Natural killer cell (primary cell): ENCODE measurements around the gene RRAS. TPM values are rescaled to one million over a fixed set of nuclear protein-coding genes. Genes with fewer than 3 reads are reported as not detected.

Source experiments
- ATAC-seq, 3 donors: fragments of 150-1000 bp in 2 of 3; fragments of 200-7000 bp in 1 of 3; cut with Tn5 transposase; 1 replicate in 1 of 3; 2 replicates in 2 of 3; pipeline ENCODE4 v1.10.0; 2021; ENCODE audit warnings: mild to moderate bottlenecking in 2 of 3, moderate library complexity in 2 of 3
- DNase-seq, 2 donors: peaks; one replicate each; pipeline versions ENCODE4 v3.0.0 to v3.0.0-alpha.2; 2013 to 2021; ENCODE audit warnings: mixed read lengths in 1 of 2
- H3K27ac ChIP-seq: one replicate; pipeline ENCODE4 v1.5.1; 2013; ENCODE audit warnings: mild to moderate bottlenecking, low read length
- H3K27me3 ChIP-seq: one replicate; pipeline ENCODE4 v1.6.1; 2013; ENCODE audit warnings: low read length; ENCODE audit not compliant: control insufficient read depth, insufficient read depth
- H3K36me3 ChIP-seq: one replicate; pipeline ENCODE4 v1.6.1; 2013; ENCODE audit warnings: low read length; ENCODE audit not compliant: control insufficient read depth, insufficient read depth
- H3K4me1 ChIP-seq: one replicate; pipeline ENCODE4 v1.6.1; 2013; ENCODE audit warnings: low read length; ENCODE audit not compliant: control insufficient read depth, insufficient read depth
- H3K4me3 ChIP-seq: one replicate; pipeline ENCODE4 v1.5.1; 2013; ENCODE audit warnings: low read length
- H3K9me3 ChIP-seq: one replicate; pipeline ENCODE4 v1.6.1; 2013; ENCODE audit warnings: low read length; ENCODE audit not compliant: control insufficient read depth, insufficient read depth
- H3K27ac Mint-ChIP-seq, 2 donors: one replicate each; pipeline ENCODE4 v1.8.0; 2022; ENCODE audit warnings: mild to moderate bottlenecking in 2 of 2, mixed read lengths in 2 of 2, moderate library complexity in 1 of 2
- H3K27me3 Mint-ChIP-seq, 2 donors: one replicate each; pipeline ENCODE4 v1.8.0; 2022; ENCODE audit warnings: low read depth in 2 of 2, mixed read lengths in 2 of 2
- H3K36me3 Mint-ChIP-seq: one replicate; pipeline ENCODE4 v1.8.0; 2022; ENCODE audit warnings: mixed read lengths
- H3K4me1 Mint-ChIP-seq, 2 donors: one replicate each; pipeline ENCODE4 v1.8.0; 2022; ENCODE audit warnings: mixed read lengths in 2 of 2
- H3K4me3 Mint-ChIP-seq: one replicate; pipeline ENCODE4 v1.8.0; 2022; ENCODE audit warnings: mild to moderate bottlenecking, moderate library complexity, mixed read lengths
- H3K9me3 Mint-ChIP-seq, 2 donors: one replicate each; pipeline ENCODE4 v1.8.0; 2022; ENCODE audit warnings: mixed read lengths in 2 of 2
- WGBS: methylation state at CpG from one replicate; pipeline ENCODE4 v1.1.7; 2013; ENCODE audit warnings: missing lambda C conversion rate; ENCODE audit not compliant: insufficient coverage; 5-methylcytosine and 5-hydroxymethylcytosine counted together
- intact Hi-C: fragments of 100-400 bp; cut with micrococcal nuclease; formaldehyde crosslinking; loops from one replicate; pipeline ENCODE4 v1.14.2; 2022
- total RNA-seq, 4 donors: library from RNA; stranded (reverse); fragments of 120-200 nt in 1 of 4; gene quantifications; one replicate each; pipeline versions ENCODE4 v1.2.3 to v1.2.4, GENCODE V29; 2013 to 2022
- TF ChIP-seq, protein P1 (sequence below): fragments of 200-600 bp; IDR thresholded peaks from one replicate; pipeline ENCODE4 v1.8.0; 2022; ENCODE audit warnings: antibody characterized with exemption

The RRAS gene
- total RNA-seq, 3 donors from 2014 or later (not counting 1 experiment from before 2014, with no cell fraction given) = 2.0 to 7.7 (median 5.9) TPM

DNA sequence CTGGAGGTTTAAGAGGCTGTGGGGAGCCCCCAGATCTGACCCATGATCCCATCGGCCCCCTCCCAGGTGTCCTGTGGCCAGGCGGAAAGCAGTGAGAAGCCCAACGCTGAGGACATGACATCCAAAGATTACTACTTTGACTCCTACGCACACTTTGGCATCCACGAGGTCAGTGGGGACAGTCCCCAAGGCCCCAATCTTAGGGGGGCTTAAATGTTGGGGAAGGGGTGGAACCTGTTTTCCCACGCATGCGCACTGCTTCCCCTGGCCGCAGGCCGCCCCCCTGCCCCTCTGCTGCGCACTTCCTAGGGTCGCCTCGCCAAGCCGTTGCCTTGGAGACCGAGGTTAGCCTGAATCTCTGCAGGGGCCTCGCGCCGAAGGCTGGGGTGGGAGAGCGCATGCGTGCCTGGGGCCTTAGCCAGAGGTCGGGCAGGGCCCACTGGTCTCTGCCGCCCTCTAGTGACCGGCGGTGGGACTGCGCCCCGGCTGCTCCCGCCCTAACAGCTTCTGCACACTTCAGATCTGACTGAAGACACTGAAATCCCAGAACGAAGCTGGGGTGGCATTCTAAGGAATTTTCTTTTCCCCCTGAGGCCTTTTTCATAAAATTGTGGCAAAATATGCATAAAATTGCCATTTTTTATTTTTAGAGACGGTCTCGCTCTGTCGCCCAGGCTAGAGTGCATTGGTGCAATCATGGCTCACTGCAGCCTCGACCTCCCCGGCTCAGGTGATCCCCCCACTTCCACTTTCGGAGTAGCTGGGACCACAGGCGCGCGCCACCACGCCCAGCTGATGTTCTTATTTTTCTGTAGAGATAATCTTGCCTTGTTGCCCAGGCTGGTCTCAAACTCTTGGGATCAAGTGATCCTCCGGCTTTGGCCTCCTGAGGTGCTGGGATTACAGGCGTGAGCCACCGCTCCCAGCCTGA, 40.7 kb upstream of the RRAS start:
- Histone ChIP-seq H3K9me3 (no peaks in the 10 kb centered on the region), H3K4me3 (no peak overlapping the region), H3K36me3 (peaks cover 35% of the 10 kb centered on the region), H3K27me3 (no peaks in the 10 kb centered on the region), H3K27ac (peak overlapping the region; percentile 47), H3K4me1 (peaks cover 35% of the 10 kb centered on the region)
- Mint-ChIP-seq H3K27ac (peak overlapping the region; percentile 98 to 99), H3K27me3 (no peaks in the 10 kb centered on the region), H3K9me3 (no peaks in the 10 kb centered on the region), H3K36me3 (no peaks in the 10 kb centered on the region), H3K4me3 (peak overlapping the region; percentile 37), H3K4me1 (peaks cover 25 to 46% of the 10 kb centered on the region in 2 donors)
- WGBS = 37% methylated on average over 40 of the region's 40 CpGs
- DNase-seq (peak; percentile 96 to 97), ATAC-seq (peak; percentile 17 to 55 (median 19))
- intact Hi-C loops = loop anchor here (1.0 to 2.0 kb wide), 5 partner anchors 16 to 454 kb away; partner anchors contain the start of genes BCL2L12 and IRF3
- TF ChIP-seq, protein P1, sequence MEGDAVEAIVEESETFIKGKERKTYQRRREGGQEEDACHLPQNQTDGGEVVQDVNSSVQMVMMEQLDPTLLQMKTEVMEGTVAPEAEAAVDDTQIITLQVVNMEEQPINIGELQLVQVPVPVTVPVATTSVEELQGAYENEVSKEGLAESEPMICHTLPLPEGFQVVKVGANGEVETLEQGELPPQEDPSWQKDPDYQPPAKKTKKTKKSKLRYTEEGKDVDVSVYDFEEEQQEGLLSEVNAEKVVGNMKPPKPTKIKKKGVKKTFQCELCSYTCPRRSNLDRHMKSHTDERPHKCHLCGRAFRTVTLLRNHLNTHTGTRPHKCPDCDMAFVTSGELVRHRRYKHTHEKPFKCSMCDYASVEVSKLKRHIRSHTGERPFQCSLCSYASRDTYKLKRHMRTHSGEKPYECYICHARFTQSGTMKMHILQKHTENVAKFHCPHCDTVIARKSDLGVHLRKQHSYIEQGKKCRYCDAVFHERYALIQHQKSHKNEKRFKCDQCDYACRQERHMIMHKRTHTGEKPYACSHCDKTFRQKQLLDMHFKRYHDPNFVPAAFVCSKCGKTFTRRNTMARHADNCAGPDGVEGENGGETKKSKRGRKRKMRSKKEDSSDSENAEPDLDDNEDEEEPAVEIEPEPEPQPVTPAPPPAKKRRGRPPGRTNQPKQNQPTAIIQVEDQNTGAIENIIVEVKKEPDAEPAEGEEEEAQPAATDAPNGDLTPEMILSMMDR = peak; percentile 99

DNA sequence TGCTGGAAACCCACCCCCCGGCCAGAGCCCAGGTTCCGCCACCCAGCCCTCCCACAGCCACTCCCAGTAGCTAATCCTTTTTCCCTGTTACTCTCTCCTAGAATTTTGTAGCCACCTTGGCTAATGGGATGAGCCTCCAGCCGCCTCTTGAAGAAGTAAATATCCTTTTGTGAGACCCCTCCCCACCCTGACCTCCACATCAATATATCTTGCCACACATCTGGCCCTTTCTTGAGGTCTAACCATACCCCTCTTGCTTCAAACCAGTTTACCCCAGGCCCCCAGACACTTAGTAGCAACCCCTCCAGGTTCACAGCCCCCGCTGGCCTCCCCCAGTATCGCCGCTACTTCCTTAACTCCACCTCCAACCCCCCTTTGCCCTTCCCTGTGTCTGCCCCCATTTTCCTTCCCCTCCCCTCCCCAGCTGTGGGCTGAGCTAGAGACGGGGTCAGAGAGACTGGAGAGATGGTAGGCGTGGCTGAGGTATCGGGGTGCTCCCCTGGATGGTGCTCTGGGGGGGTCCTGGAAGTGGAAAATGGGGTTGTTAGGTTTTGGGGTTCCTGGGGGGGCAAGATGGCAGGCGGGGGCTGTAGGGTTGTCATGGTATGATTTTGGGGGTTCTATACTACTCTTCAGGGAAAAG, 39.9 kb upstream of the RRAS start:
- no peak for ATAC-seq
- peak overlapping the region; percentile 98 to 99 for H3K27ac Mint-ChIP-seq
- DNase-seq = no peak
- WGBS = 78% methylated on average over 8 of the region's 10 CpGs
- Histone ChIP-seq H3K36me3 (peaks cover 27% of the 10 kb centered on the region), H3K4me1 (peaks cover 39% of the 10 kb centered on the region), H3K27ac (peak overlapping the region; percentile 47), H3K9me3 (no peaks in the 10 kb centered on the region), H3K4me3 (no peak overlapping the region), H3K27me3 (no peaks in the 10 kb centered on the region)
- no peaks in the 10 kb centered on the region for H3K36me3 Mint-ChIP-seq
- intact Hi-C loops = loop anchor here (1.0 to 5.0 kb wide), 8 partner anchors 15 to 454 kb away; partner anchors contain the start of genes BCL2L12, IRF3, PNKP and PRR12
- H3K4me1 Mint-ChIP-seq = peaks cover 25 to 43% of the 10 kb centered on the region in 2 donors
- no peaks in the 10 kb centered on the region for H3K9me3 Mint-ChIP-seq
- TF ChIP-seq, protein P1 = no peak
- H3K27me3 Mint-ChIP-seq = no peaks in the 10 kb centered on the region
- H3K4me3 Mint-ChIP-seq = no peak overlapping the region

DNA sequence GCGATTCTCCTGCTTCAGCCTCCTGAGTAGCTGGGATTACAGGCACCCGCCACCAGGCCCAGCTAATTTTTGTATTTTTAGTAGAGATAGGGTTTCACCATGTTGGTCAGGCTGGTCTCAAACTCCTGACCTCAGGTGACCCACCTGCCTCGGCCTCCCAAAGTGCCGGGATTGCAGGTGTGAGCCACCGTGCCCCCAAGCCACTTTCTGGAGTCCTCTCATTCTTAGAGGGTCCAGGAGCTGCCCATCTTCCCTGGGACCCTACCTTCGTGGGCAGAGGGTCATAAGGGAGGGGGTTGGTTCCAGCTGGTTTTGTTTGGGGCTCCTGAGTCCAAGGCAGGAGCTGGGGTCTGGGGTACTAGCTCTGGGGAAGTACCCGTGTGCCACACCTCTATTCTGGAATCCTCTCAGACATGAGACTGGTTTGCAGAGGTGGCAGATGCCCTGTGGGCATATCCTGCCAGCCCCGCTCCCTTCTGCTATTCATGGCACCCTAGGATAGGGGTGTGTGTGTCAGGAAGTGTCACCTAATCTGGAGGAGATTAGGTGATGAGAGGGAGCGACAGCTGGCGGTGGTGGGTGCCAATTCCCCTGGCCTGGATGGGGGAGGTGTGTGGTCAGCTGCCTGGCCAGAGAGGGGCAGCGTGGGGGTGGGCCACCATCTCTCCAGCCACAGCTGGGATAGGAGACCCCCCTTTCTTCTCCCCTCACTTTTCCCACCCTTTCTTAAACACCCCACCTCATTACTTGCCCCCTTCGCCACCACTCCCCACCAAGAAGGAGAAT, 39.2 kb upstream of the RRAS start:
- TF ChIP-seq, protein P1 = no peak
- peaks cover 21% of the 10 kb centered on the region for H3K36me3 ChIP-seq
- H3K4me3 Mint-ChIP-seq = no peak overlapping the region
- H3K36me3 Mint-ChIP-seq = no peaks in the 10 kb centered on the region
- H3K27me3 Mint-ChIP-seq = no peaks in the 10 kb centered on the region
- no peak overlapping the region for H3K27ac ChIP-seq
- ATAC-seq (no peak), DNase-seq (peak in 1 of 2 donors; percentile 42)
- H3K4me1 Mint-ChIP-seq = peaks cover 25 to 43% of the 10 kb centered on the region in 2 donors
- peaks cover 39% of the 10 kb centered on the region for H3K4me1 ChIP-seq
- intact Hi-C loops = loop anchor here (2.0 to 5.0 kb wide), 3 partner anchors 88 to 286 kb away; partner anchors contain the start of genes PNKP and PRR12
- no peaks in the 10 kb centered on the region for H3K27me3 ChIP-seq
- H3K4me3 ChIP-seq = no peak overlapping the region
- no peaks in the 10 kb centered on the region for H3K9me3 ChIP-seq
- peak overlapping the region; percentile 98 to 99 for H3K27ac Mint-ChIP-seq
- WGBS = 73% methylated on average over 11 of the region's 12 CpGs
- H3K9me3 Mint-ChIP-seq = no peaks in the 10 kb centered on the region
